ENCODE results near the gene TFB1M. TPM values are rescaled to one million over a fixed set of nuclear protein-coding genes. Genes with fewer than 3 reads are reported as not detected.
A peak's percentile ranks its signal among the peaks of the same experiment; 100 is the strongest.

TFB1M gene
- total and polyA plus RNA-seq, 9 of the 15 experiments (the other 6 are each of a cell fraction or from before 2014, with no cell fraction given) = 34.6 to 145 (median 40.4) TPM

- TF ChIP-seq JUND (IDR thresholded peaks at IDR 0.05; ENCODE audit: borderline replicate concordance, low read depth, low read length) = 0 out of 2 replicates have a peak, but pooled peaks have one; percentile 1
- peak; percentile 33; the same call in 1 of the 3 replicates for TF ChIP-seq JUND (tag; IDR thresholded peaks at IDR 0.05; ENCODE audit: borderline replicate concordance, low read depth, low read length)
- TF ChIP-seq LARP7 (IDR thresholded peaks at IDR 0.05) = no peak
- no peak for TF ChIP-seq JUNB (CRISPR knock-in tag; conservative IDR thresholded peaks at IDR 0.05)
- no peak for TF ChIP-seq GTF2A2 (tag; IDR thresholded peaks at IDR 0.05)
- TF ChIP-seq E2F5 (CRISPR knock-in tag; IDR thresholded peaks at IDR 0.05) = no peak
- peak; percentile 7; the same call in 1 of the 2 replicates for TF ChIP-seq ARID1B (IDR thresholded peaks at IDR 0.05)
- TF ChIP-seq ZEB2 (IDR thresholded peaks at IDR 0.05) = 0 out of 2 replicates have a peak, but pooled peaks have one; percentile 27
- TF ChIP-seq BRF2 (IDR thresholded peaks at IDR 0.05; ENCODE audit: borderline replicate concordance, insufficient read depth, insufficient read length) = no peak
- TF ChIP-seq ZNF354B (CRISPR knock-in tag; IDR thresholded peaks at IDR 0.05) = no peak
- 0 out of 2 replicates have a peak, but pooled peaks have one; percentile 21 for TF ChIP-seq HDAC8 (tag; IDR thresholded peaks at IDR 0.05)
- TF ChIP-seq C11orf30 (IDR thresholded peaks at IDR 0.05; ENCODE audit: low read depth) = no peak
- TF ChIP-seq DMBX1 (CRISPR knock-in tag; IDR thresholded peaks at IDR 0.05; ENCODE audit: borderline replicate concordance) = no peak
- no peak for TF ChIP-seq HLTF (IDR thresholded peaks at IDR 0.05)
- no peak for TF ChIP-seq TGIF2 (CRISPR knock-in tag; IDR thresholded peaks at IDR 0.05)
- TF ChIP-seq TEAD4 (IDR thresholded peaks at IDR 0.05; ENCODE audit: low read length) = 0 out of 2 replicates have a peak, but pooled peaks have one; percentile 20
- TF ChIP-seq TEAD4 (CRISPR knock-in tag; IDR thresholded peaks at IDR 0.05; ENCODE audit: borderline replicate concordance) = no peak
- TF ChIP-seq BCL6 (CRISPR knock-in tag; IDR thresholded peaks at IDR 0.05) = no peak
- TF ChIP-seq XRCC3 (IDR thresholded peaks at IDR 0.05) = no peak
Observed at GRCh38 chr6:155314773-155315515, 660 bp upstream of the TFB1M start (continued).
